Endodermal cell (in vitro differentiated cells): ENCODE data around the gene PRIM2. TPM values are rescaled to one million over a fixed set of nuclear protein-coding genes. Genes with fewer than 3 reads are reported as not detected.

Experiments used
- DNase-seq: peaks from one replicate; pipeline ENCODE4 v3.0.0-alpha.2; 2017
- H3K27ac ChIP-seq: 2 replicates; pipeline ENCODE4 v1.5.1; 2013; ENCODE audit warnings: mild to moderate bottlenecking, low read depth, low read length, moderate library complexity
- H3K27me3 ChIP-seq: 2 replicates; pipeline ENCODE4 v1.6.1; 2013; ENCODE audit warnings: mild to moderate bottlenecking, low read length, moderate library complexity; ENCODE audit not compliant: insufficient read depth, control insufficient read depth, poor library complexity, severe bottlenecking
- H3K36me3 ChIP-seq: 2 replicates; pipeline ENCODE4 v1.7.0; 2013; ENCODE audit warnings: mild to moderate bottlenecking, low read length, moderate library complexity; ENCODE audit not compliant: control insufficient read depth, insufficient read depth
- H3K4me1 ChIP-seq: one replicate; pipeline ENCODE4 v1.7.0; 2013; ENCODE audit warnings: low read length; ENCODE audit not compliant: control insufficient read depth, insufficient read depth
- H3K4me3 ChIP-seq: 2 replicates; pipeline ENCODE4 v1.5.1; 2013; ENCODE audit warnings: mild to moderate bottlenecking, low read length, moderate library complexity
- H3K9ac ChIP-seq: 2 replicates; pipeline ENCODE4 v1.6.1; 2013; ENCODE audit warnings: mild to moderate bottlenecking, low read length, moderate library complexity; ENCODE audit not compliant: poor library complexity, severe bottlenecking; ENCODE audit errors: extremely low read depth
- H3K9me3 ChIP-seq: 2 replicates; pipeline ENCODE4 v1.6.1; 2013; ENCODE audit warnings: mild to moderate bottlenecking, low read length, moderate library complexity; ENCODE audit not compliant: control insufficient read depth
- H3K27ac Mint-ChIP-seq: 2 replicates; pipeline ENCODE4 v1.8.0; 2020; ENCODE audit warnings: mixed read lengths
- H3K27me3 Mint-ChIP-seq: 2 replicates; pipeline ENCODE4 v1.8.0; 2021; ENCODE audit warnings: mild to moderate bottlenecking, mixed read lengths; ENCODE audit not compliant: insufficient read depth
- H3K36me3 Mint-ChIP-seq: 2 replicates; pipeline ENCODE4 v1.8.0; 2020; ENCODE audit warnings: low read depth, mixed read lengths
- H3K4me1 Mint-ChIP-seq: 2 replicates; pipeline ENCODE4 v1.8.0; 2020; ENCODE audit warnings: mixed read lengths
- H3K4me3 Mint-ChIP-seq: 2 replicates; pipeline ENCODE4 v1.8.0; 2020; ENCODE audit warnings: mild to moderate bottlenecking, moderate library complexity, mixed read lengths
- H3K9me3 Mint-ChIP-seq: 2 replicates; pipeline ENCODE4 v1.8.0; 2020; ENCODE audit warnings: mild to moderate bottlenecking, mixed read lengths
- WGBS, 2 experiments: methylation state at CpG; one replicate each; pipeline versions ENCODE4 v1.1.5 to v1.1.7; 2013; ENCODE audit warnings: missing lambda C conversion rate in 2 of 2, mixed read lengths in 1 of 2; ENCODE audit not compliant: insufficient coverage in 1 of 2, insufficient read length in 1 of 2; 5-methylcytosine and 5-hydroxymethylcytosine counted together
- total RNA-seq, 2 donors: library from RNA; stranded (reverse); fragmentation: NEBNext Ultra II Directional in 1 of 2; extraction: Animal tissue kit (Norgen Biotek cat#: 25700) in 1 of 2; gene quantifications; 2 replicates in 1 of 2; 3 replicates in 1 of 2; pipeline ENCODE4 v1.2.1, GENCODE V29; 2021
- TF ChIP-seq, protein P1 (sequence below): fragments of 200-600 bp; sonication (generic); conservative IDR thresholded peaks from 2 replicates; pipeline ENCODE4 v1.5.0; 2021; ENCODE audit warnings: antibody characterized with exemption, mild to moderate bottlenecking

The PRIM2 gene
- total RNA-seq, 2 donors from 2014 or later: 30.9 to 43.1 TPM

DNA sequence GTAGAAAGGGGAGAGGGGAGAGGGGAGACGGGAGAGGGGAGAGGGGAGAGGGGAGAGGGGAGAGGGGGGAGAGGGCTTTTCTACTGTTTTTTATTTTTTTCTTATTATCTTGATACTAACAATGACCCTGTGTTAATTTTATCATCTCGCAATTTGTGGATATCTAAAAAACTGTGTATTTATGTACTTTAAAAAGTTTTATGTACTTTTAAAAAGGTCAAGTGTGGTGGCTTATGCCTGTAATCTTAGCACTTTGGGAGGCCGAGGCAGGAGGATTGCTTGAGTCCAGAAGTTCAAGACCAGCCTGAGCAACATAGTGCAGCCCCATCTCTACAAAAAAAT lies 5.5 kb upstream of the PRIM2 start:
- H3K27me3 Mint-ChIP-seq: peaks cover 8% of the 10 kb centered on the region
- 95% methylated on average over 2 of the region's 3 CpGs; no CpG with 5 or more reads in 1 of the 2 experiments for WGBS, 2 experiments
- Histone ChIP-seq H3K9me3 (no peaks in the 10 kb centered on the region), H3K9ac (no peak overlapping the region), H3K27me3 (no peaks in the 10 kb centered on the region), H3K4me3 (no peak overlapping the region), H3K36me3 (no peaks in the 10 kb centered on the region), H3K27ac (no peak overlapping the region), H3K4me1 (no peaks in the 10 kb centered on the region)
- H3K36me3 Mint-ChIP-seq: peaks cover 2% of the 10 kb centered on the region
- H3K9me3 Mint-ChIP-seq: peaks cover 19% of the 10 kb centered on the region
- no peak overlapping the region for H3K27ac Mint-ChIP-seq
- TF ChIP-seq, protein P1, sequence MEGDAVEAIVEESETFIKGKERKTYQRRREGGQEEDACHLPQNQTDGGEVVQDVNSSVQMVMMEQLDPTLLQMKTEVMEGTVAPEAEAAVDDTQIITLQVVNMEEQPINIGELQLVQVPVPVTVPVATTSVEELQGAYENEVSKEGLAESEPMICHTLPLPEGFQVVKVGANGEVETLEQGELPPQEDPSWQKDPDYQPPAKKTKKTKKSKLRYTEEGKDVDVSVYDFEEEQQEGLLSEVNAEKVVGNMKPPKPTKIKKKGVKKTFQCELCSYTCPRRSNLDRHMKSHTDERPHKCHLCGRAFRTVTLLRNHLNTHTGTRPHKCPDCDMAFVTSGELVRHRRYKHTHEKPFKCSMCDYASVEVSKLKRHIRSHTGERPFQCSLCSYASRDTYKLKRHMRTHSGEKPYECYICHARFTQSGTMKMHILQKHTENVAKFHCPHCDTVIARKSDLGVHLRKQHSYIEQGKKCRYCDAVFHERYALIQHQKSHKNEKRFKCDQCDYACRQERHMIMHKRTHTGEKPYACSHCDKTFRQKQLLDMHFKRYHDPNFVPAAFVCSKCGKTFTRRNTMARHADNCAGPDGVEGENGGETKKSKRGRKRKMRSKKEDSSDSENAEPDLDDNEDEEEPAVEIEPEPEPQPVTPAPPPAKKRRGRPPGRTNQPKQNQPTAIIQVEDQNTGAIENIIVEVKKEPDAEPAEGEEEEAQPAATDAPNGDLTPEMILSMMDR: no peak
- H3K4me3 Mint-ChIP-seq: no peak overlapping the region
- H3K4me1 Mint-ChIP-seq: no peaks in the 10 kb centered on the region
- DNase-seq: no peak

DNA sequence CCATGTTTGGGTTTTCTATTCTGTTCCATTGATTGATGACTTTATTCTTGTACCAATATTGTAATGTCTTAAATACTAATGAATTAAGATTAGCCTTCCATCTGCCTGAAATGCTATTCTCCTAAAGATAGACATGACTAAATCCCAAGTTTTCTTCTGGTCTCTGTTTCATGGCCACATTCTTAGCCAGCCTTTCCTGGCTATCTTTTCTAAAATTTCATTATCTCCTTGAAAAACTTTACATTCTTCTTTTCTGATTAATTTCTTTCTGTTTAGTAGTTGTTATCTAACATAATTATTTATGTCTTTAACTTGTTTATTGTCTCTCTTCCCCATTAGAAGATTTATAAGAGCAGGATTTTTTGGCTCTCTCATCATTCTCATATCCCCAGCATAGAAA lies 4.4 kb upstream of the PRIM2 start:
- no peak overlapping the region for H3K27ac ChIP-seq

DNA sequence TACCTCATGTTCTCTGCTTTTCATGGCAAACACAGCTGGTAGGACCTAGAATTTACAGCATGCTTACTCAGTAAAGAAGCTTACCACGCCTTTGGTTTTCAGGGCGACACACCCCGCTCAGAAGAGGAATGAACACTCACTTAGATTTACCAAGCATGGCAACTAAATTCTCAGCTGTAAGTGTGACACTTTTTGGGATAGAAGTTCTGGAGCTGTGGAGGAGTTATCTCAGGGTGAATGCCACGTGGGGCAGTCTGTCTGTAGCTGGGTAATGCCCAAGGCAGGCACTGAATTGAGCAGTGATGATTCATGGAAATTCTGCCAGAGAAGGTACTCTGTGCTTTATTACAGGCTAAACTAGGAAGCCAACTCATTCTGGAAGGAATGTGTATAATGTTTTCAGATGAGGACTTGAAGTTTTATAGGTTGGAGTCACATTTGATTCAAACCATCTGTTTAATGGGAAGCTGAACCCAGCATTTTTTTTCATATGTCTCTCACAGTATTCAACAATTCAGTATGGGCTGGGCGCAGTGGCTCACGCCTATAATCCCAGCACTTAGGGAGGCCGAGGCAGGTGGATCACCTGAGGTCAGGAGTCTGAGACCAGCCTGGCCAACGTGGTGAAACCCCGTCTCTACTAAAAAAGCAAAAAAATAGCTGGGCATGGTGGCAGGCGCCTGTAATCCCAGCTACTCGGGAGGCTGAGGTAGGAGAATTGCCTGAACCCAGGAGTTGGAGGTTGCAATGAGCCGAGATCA lies 3.5 kb upstream of the PRIM2 start:
- Histone ChIP-seq H3K9me3 (no peaks in the 10 kb centered on the region), H3K27me3 (no peaks in the 10 kb centered on the region), H3K36me3 (no peaks in the 10 kb centered on the region), H3K9ac (no peak overlapping the region), H3K4me1 (no peaks in the 10 kb centered on the region), H3K27ac (no peak overlapping the region), H3K4me3 (no peak overlapping the region)
- H3K27ac Mint-ChIP-seq: no peak overlapping the region
- WGBS, 2 experiments: 89 to 90% methylated on average over 10 to 12 of the region's 12 CpGs
- H3K27me3 Mint-ChIP-seq: peaks cover 7% of the 10 kb centered on the region
- peaks cover 3% of the 10 kb centered on the region for H3K4me1 Mint-ChIP-seq
- H3K9me3 Mint-ChIP-seq: peaks cover 19% of the 10 kb centered on the region
- no peak for DNase-seq
- TF ChIP-seq, protein P1: no peak
- peaks cover 2% of the 10 kb centered on the region for H3K36me3 Mint-ChIP-seq
- H3K4me3 Mint-ChIP-seq: no peak overlapping the region

More for the DNA sequence above, 4.4 kb upstream of the PRIM2 start:
- DNase-seq: no peak
- Histone ChIP-seq H3K36me3 (no peaks in the 10 kb centered on the region), H3K4me1 (no peaks in the 10 kb centered on the region), H3K27me3 (no peaks in the 10 kb centered on the region), H3K9ac (no peak overlapping the region), H3K9me3 (no peaks in the 10 kb centered on the region), H3K4me3 (no peak overlapping the region)
- TF ChIP-seq, protein P1: no peak
- H3K9me3 Mint-ChIP-seq: peaks cover 19% of the 10 kb centered on the region
- H3K4me3 Mint-ChIP-seq: no peak overlapping the region
- no peaks in the 10 kb centered on the region for H3K4me1 Mint-ChIP-seq
- peaks cover 7% of the 10 kb centered on the region for H3K27me3 Mint-ChIP-seq
- no peak overlapping the region for H3K27ac Mint-ChIP-seq
- peaks cover 2% of the 10 kb centered on the region for H3K36me3 Mint-ChIP-seq
